Prostate gland (tissue), 2 donors: ENCODE measurements around the gene ATG16L2. TPM values are rescaled to one million over a fixed set of nuclear protein-coding genes. Genes with fewer than 3 reads are reported as not detected.
"Not testable (repeated sequence)": the region's sequence is repeated elsewhere in the genome, so short reads cannot be mapped to it uniquely, and the experiment has no call there.

ENCODE experiments used
- DNase-seq: peaks from one replicate; pipeline ENCODE4 v3.0.0-alpha.2; 2019; ENCODE audit warnings: low spot score
- H3K27ac ChIP-seq, 2 donors: fragments of 200-600 bp; sonication (generic); 2 replicates each; pipeline ENCODE4 v1.5.1; 2017 to 2019
- H3K27me3 ChIP-seq: fragments of 200-600 bp; sonication (generic); replicated peaks from 2 replicates; pipeline ENCODE4 v1.5.1; 2019; ENCODE audit not compliant: insufficient read depth
- H3K36me3 ChIP-seq, 2 donors: fragments of 200-600 bp; sonication (generic); 1 replicate in 1 of 2; 2 replicates in 1 of 2; pipeline versions ENCODE4 v1.5.1 to v1.8.1; 2017 to 2019
- H3K4me1 ChIP-seq: fragments of 200-600 bp; sonication (generic); replicated peaks from 2 replicates; pipeline ENCODE4 v1.5.1; 2019
- H3K4me3 ChIP-seq, 2 donors: fragments of 200-600 bp; sonication (generic); 2 replicates each; pipeline ENCODE4 v1.5.1; 2017 to 2019
- H3K9me3 ChIP-seq: fragments of 200-600 bp; sonication (generic); 2 replicates; pipeline ENCODE4 v1.5.1; 2017
- POLR2A ChIP-seq: fragments of 450-650 bp; IDR thresholded peaks from one replicate; pipeline ENCODE4 v1.6.1; 2016; ENCODE audit warnings: antibody characterized with exemption, mild to moderate bottlenecking
- POLR2AphosphoS5 ChIP-seq: sonication (generic); formaldehyde crosslinking; IDR thresholded peaks from one replicate; pipeline ENCODE4 v1.6.1; 2017; ENCODE audit warnings: antibody characterized with exemption
- WGBS: methylation state at CpG from one replicate; pipeline ENCODE4 v1.1.5; 2018; 5-methylcytosine and 5-hydroxymethylcytosine counted together
- intact Hi-C: fragments of 100-400 bp; cut with DNase I; formaldehyde crosslinking; loops from one replicate; pipeline ENCODE4 v1.14.2; 2022
- total RNA-seq, 2 donors: library from RNA; depleted of rRNA; stranded (reverse); fragments of >200 nt; gene quantifications; one replicate each; pipeline ENCODE4 v1.1.0, GENCODE V29; 2016
- TF ChIP-seq, protein P1 (sequence below), 4 experiments: fragments of 200-600 bp in 2 of 4; fragments of 450-650 bp in 2 of 4; sonication (generic) in 2 of 4; IDR thresholded peaks; 1 replicate in 3 of 4; 2 replicates in 1 of 4; pipeline ENCODE4 v1.5.1; 2016 to 2019; ENCODE audit warnings: antibody characterized with exemption in 4 of 4, mild to moderate bottlenecking in 2 of 4, moderate library complexity in 2 of 4

ATG16L2 gene
- total RNA-seq, 2 donors from 2014 or later, result 27.5 to 29.7 TPM

DNA sequence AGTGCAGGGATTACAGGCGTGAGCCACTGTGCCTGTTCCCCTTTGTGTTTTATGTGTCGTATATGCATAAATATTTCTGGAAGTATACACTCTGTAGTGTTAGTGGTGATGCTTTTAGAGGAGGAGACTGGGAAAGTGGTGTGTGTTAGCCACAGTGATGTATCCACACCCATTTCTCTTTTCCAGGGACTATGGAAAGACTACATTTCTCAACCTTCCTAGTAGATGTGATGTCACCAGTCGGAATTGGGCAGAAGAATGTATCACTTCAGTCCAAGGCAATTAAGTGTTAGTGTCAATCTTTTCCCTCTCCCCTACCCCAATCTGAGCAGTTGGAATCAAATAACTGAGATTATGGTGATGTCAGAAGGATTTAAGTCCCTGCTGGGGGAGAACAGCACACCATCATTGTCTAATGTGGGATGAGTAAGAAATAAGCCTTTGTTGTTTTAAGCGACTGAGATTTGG lies 5.8 kb upstream of the ATG16L2 start:
- Histone ChIP-seq H3K4me3 (no peak overlapping the region), H3K9me3 (no peaks in the 10 kb centered on the region), H3K4me1 (no peaks in the 10 kb centered on the region), H3K27ac (no peak overlapping the region), H3K27me3 (no peaks in the 10 kb centered on the region), H3K36me3 (no peaks in the 10 kb centered on the region)
- DNase-seq, result no peak
- WGBS, result 79% methylated on average over 4 of the region's 4 CpGs
- intact Hi-C loops, result no loop called here
- TF ChIP-seq, protein P1, sequence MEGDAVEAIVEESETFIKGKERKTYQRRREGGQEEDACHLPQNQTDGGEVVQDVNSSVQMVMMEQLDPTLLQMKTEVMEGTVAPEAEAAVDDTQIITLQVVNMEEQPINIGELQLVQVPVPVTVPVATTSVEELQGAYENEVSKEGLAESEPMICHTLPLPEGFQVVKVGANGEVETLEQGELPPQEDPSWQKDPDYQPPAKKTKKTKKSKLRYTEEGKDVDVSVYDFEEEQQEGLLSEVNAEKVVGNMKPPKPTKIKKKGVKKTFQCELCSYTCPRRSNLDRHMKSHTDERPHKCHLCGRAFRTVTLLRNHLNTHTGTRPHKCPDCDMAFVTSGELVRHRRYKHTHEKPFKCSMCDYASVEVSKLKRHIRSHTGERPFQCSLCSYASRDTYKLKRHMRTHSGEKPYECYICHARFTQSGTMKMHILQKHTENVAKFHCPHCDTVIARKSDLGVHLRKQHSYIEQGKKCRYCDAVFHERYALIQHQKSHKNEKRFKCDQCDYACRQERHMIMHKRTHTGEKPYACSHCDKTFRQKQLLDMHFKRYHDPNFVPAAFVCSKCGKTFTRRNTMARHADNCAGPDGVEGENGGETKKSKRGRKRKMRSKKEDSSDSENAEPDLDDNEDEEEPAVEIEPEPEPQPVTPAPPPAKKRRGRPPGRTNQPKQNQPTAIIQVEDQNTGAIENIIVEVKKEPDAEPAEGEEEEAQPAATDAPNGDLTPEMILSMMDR (IDR thresholded peaks at IDR 0.05), result no peak
- TF ChIP-seq POLR2AphosphoS5, result no peak
- TF ChIP-seq POLR2A, result no peak

DNA sequence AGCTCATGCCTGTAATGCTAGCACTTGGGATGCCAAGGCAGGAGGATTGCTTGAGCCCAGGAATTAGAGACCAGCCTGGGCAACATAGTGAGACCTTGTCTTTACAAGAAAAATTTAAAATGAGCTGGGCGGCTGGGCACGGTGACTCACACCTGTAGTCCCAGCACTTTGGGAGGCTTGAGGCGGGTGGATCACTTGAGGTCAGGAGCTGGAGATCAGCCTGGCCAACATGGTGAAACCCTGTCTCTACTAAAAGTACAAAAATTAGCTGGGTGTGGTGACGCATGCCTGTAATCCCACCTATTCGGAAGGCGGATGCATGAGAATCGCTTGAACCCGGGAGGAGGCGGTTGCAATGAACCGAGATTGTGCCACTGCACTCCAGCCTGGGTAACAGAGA lies 2.5 kb upstream of the ATG16L2 start:
- H3K27me3 ChIP-seq, H3K4me3 ChIP-seq, H3K4me1 ChIP-seq, H3K9me3 ChIP-seq, H3K36me3 ChIP-seq, DNase-seq, H3K27ac ChIP-seq: not testable (repeated sequence)
- intact Hi-C loops, result loop anchor here (5.0 kb wide), 1 partner anchor 89 kb away; no protein-coding TSS in a partner anchor
- WGBS, result 95% methylated on average over 10 of the region's 10 CpGs

DNA sequence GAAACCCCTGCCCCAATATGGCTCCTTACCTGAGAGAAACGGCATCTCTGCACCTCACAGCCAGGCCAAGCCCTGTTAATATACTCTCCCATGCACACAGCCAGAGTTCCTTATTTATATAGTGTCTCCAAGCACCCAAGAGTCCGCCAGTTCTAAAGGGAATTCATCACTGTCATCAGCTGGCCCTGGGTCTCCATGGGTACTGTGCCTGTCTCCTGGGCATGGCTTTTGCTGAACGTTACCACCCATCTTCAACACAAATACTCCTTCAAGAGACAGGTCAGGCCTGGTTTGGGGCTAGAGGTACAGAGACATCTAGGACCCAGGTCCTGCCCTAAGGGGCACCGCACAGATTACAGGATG lies 1.6 kb upstream of the ATG16L2 start:
- Histone ChIP-seq H3K9me3 (no peaks in the 10 kb centered on the region), H3K36me3 (no peaks in the 10 kb centered on the region), H3K4me1 (peaks cover 5% of the 10 kb centered on the region), H3K27ac (no peak overlapping the region), H3K27me3 (no peaks in the 10 kb centered on the region), H3K4me3 (peak overlapping the region in 1 of 2 donors; percentile 82)
- WGBS, result 46% methylated on average over 4 of the region's 4 CpGs
- TF ChIP-seq POLR2A (no peak), POLR2AphosphoS5 (no peak)
- TF ChIP-seq, protein P1 (IDR thresholded peaks at IDR 0.05), result no peak
- DNase-seq, result no peak
- intact Hi-C loops, result loop anchor here (5.0 kb wide), 1 partner anchor 90 kb away; no protein-coding TSS in a partner anchor

DNA sequence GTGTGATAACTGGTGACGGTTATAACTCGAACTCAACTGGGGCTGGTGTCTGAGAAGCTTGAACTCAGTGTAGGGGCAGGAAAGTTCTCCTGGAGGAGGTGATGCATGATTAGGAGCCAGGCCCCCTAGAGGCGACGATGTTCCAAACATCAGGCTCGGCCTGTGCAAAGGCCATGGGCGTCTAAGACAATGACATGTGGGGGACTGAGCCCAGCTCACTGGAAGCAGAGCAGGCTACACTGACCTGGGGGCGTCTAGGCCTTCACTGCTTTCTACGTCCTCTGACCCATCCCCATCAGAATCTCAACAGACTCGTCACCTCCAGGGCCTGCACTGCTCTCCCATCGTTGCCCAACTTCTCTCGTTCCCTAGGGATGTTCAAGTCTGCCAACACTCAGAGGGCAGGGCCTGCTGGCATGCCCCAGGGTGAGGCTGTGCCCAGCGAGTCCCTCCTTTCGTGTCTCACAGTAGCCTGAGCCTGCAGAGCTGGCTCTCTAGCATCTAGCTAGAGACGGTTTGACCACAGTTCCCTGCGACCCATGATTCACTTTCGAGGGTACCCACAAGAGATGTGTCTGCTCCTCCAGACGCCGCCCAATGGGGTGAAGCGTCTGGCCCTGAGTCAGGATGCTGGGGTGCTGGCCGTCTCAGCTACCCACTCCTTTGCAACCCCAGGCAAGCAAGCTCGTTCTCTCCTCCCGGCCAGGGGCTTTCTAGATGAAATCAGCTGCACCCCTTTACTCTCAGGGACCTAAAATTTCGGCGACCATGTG lies 1.1 kb upstream of the ATG16L2 start:
- peak overlapping the region; percentile 95 to 96 for H3K27ac ChIP-seq
- H3K36me3 ChIP-seq, result no peaks in the 10 kb centered on the region
- no peak for TF ChIP-seq POLR2AphosphoS5
- TF ChIP-seq, protein P1 (IDR thresholded peaks at IDR 0.05), result peak in 2 of 4 experiments; percentile 46 to 54
- no peaks in the 10 kb centered on the region for H3K9me3 ChIP-seq
- no peaks in the 10 kb centered on the region for H3K27me3 ChIP-seq
- H3K4me1 ChIP-seq, result peaks cover 5% of the 10 kb centered on the region
- WGBS, result 12% methylated on average over 24 of the region's 24 CpGs
- intact Hi-C loops, result loop anchor here (5.0 kb wide), 1 partner anchor 91 kb away; no protein-coding TSS in a partner anchor
- peak overlapping the region; percentile 82 to 88 for H3K4me3 ChIP-seq
- DNase-seq, result no peak

DNA sequence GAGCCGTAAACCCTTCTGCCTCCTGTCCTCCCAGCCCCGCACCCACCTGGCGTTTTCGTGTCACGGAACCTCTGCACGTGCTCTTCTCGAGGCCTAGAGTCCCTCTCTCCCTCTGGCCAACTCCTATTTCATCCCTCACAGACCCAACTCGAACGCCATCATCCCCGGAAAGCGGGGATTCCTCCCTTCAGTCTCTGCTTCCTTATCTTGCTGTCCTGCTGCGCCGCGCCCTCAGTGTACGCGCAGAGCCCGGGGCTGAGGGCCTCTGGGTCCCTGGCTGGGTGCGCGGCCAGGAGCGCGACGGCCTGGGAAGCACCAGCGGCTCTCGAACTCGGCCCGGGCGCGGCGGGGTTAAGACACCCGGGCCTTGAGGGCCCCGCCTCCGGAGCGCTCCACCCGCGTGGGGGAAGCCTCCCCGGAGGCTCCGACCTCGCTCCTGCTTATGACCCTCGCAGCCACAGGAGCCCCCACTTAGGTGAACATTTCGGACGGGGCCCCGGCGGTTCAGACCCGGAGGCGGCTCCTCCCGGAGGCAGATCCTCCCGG lies 398 bp upstream of the ATG16L2 start:
- Histone ChIP-seq H3K4me3 (peak overlapping the region; percentile 82 to 88), H3K27ac (peak overlapping the region; percentile 95 to 96), H3K27me3 (no peaks in the 10 kb centered on the region), H3K9me3 (no peaks in the 10 kb centered on the region), H3K4me1 (peaks cover 5% of the 10 kb centered on the region), H3K36me3 (no peaks in the 10 kb centered on the region)
- peak; percentile 69 for TF ChIP-seq POLR2A
- TF ChIP-seq POLR2AphosphoS5, result peak; percentile 70
- TF ChIP-seq, protein P1 (IDR thresholded peaks at IDR 0.05), result no peak
- intact Hi-C loops, result loop anchor here (5.0 kb wide), 1 partner anchor 92 kb away; no protein-coding TSS in a partner anchor
- peak; percentile 74 for DNase-seq
- WGBS, result 1% methylated on average over 22 of the region's 47 CpGs
